GM12872 (cell line): ENCODE results near the gene USP31.

Experiments used
- TF ChIP-seq, protein P1 (sequence below): IDR thresholded peaks from 3 replicates; pipeline ENCODE4 v1.5.1; 2011; ENCODE audit warnings: low read depth, mild to moderate bottlenecking, low read length, moderate library complexity; ENCODE audit not compliant: insufficient read depth

USP31 gene

DNA sequence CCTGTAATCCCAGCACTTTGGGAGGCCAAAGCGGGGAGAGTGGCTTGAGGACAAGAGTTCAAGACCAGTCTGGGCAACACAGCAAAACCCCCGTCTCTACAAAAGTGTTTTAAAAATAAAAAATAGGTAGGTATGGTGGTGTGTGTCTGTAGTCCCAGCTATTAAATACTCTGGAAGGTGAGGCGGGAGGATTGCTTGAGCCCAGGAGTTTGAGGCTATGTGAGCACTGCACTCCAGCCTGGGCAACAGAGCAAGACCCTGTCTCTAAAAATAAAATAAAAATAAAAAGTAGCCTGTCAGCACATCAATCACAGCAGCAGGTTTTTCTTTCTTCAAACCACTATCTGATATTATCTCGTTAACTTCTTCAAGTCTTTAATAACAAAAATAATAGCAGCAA lies 1.6 kb downstream of the USP31 start:
- TF ChIP-seq, protein P1, sequence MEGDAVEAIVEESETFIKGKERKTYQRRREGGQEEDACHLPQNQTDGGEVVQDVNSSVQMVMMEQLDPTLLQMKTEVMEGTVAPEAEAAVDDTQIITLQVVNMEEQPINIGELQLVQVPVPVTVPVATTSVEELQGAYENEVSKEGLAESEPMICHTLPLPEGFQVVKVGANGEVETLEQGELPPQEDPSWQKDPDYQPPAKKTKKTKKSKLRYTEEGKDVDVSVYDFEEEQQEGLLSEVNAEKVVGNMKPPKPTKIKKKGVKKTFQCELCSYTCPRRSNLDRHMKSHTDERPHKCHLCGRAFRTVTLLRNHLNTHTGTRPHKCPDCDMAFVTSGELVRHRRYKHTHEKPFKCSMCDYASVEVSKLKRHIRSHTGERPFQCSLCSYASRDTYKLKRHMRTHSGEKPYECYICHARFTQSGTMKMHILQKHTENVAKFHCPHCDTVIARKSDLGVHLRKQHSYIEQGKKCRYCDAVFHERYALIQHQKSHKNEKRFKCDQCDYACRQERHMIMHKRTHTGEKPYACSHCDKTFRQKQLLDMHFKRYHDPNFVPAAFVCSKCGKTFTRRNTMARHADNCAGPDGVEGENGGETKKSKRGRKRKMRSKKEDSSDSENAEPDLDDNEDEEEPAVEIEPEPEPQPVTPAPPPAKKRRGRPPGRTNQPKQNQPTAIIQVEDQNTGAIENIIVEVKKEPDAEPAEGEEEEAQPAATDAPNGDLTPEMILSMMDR = no peak

DNA sequence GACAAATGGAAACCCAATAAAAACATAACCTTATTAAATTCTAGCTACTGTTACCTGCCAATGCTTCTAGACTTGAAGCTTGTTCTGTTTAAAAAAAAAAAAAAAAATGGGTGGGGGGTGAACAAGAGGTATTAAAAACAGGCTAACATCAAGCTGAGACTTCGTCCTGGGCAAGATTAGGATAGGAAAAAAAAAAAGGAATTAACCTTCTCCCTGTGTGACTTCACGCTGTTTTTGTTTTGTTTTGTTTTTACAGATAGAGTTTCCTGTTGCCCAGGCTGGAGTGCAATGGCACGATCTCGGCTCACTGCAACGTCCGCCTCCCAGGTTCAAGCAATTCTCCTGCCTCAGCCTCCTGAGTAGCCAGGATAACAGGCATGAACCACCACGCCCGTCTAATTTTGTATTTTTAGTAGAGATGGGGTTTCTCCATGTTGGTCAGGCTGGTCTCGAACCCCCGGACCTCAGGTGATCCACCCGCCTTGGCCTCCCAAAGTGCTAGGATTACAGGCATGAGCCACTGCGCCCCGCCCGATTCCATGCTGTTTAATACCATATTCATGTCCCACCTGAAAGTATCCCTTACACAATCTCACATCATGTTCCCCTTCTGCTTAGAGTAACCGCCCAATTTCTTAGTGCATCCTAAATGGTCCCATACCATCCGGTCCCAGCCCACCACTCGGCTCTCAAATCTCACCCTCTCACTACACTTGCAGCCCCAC lies 2.2 kb downstream of the USP31 start:
- TF ChIP-seq, protein P1 = no peak

DNA sequence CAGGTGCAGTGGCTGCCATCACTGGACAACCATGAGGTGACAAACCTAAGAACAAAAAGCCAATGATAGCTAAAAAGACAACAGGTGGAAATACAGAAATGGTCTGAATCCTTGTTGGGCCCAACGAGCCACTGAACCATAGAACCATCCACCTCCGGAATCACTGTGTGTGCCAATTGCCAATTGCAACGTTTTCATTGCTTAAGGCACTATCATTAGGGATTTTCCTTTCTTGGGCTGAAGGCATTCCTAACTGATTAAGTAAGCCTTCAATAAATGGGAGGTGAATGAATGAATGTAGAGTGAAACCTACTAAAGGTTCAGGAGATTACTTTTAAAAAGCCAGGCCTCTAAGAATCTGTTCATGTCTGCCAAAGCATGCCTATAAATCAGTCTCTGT lies 3.6 kb downstream of the USP31 start:
- TF ChIP-seq, protein P1 = no peak

DNA sequence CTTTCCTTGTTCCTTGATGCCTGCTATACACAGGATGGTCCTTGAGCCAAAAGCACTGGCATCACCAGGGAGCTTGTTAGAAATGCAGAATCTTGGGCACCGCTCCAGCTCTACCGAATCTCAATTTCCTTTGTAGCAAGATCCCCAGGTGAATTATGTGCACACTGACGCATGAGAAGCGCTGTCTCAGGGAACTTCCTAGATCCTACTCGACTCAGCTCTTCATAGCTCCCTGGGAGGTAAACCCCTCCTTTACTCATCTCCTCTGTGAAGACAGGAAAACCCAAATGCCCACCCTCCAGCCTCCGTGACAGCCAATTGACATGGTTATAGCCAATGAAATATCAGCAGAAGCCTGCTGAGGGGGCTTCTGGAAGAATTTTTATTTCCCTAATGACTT lies 4.1 kb downstream of the USP31 start:
- TF ChIP-seq, protein P1 = no peak

DNA sequence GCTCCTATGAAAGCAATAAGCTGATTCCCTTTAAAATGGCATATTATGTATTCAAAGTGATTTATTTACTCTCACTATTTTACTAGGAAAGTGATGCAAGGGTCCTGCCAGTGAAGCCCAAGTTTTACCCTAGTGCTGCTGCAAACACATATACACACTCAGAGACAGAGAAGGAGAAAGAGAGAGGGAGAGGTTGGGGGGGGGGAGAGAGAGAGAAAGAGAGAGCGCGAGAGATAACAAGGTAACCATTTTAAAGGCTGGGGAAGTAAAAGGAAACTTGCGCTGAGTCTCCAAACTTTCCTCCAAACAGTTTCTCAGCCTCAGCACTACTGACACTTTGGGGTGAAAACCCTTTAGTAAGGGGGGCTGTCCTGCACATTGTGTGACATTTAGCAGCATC lies 5.9 kb downstream of the USP31 start:
- TF ChIP-seq, protein P1 = no peak

DNA sequence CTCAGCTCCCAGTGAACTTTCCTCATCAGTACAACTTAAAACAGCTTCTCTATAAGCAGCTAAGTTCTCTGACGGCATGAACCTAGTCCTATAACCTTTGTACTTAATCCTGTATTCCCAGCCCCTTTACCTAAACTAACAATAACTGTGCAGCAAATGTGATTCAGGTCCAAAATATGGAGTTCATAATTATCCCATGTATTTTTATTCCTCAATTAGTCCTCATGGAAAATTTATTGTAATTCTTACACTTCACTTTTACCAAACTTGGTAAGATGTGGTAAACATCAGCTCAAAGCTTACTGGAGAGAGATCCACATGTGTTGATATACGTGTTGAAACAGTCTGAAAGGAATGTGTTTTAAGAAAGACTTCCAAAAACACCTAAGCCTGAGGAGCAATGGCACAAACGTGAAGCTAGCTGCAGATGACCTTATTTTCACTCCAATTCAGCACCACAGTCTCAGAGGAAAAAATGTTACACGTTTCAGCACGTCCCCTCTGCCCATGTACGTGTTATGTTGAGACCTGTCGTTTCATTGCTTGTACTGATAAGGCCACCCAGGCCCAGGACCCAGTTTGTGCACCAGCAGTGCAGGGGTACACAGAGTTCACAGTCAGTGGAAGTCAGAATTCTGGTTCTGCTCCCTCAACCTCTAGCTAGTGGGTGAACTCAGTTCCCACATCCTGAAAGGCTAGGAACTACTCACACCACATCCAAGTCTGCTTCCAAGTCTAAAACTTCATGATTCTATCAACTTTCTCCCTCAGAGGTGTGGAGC lies 7.1 kb downstream of the USP31 start:
- TF ChIP-seq, protein P1 = no peak

DNA sequence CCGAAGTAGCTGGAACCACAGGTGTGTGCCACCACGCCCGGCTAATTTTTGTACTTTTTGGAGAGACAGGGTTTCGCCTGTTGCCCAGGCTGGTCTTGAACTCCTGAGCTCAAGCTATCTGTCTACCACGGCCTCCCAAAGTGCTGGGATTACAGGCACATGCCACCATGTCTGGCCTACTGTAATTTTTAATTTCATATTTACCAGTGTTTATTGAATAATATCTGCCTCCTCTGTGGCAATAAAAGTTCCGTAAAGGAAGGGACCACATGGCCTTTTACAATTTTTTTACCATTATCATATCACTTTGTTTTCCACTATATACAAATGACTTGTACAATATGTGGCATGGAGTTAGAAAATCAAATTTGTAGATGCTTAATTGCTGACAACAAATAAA lies 7.8 kb downstream of the USP31 start:
- TF ChIP-seq, protein P1 = no peak
